Esophagus muscularis mucosa (tissue), 3 donors: ENCODE measurements around the gene LITAF.

Source experiments
- CTCF ChIP-seq, 3 experiments: fragments of 200-600 bp in 2 of 3; fragments of 450-650 bp in 1 of 3; sonication (generic) in 2 of 3; IDR thresholded peaks; one replicate each; pipeline ENCODE4 v1.5.1; 2017 to 2019; ENCODE audit warnings: antibody characterized with exemption in 3 of 3, mild to moderate bottlenecking in 2 of 3, moderate library complexity in 1 of 3
- POLR2AphosphoS5 ChIP-seq, 2 donors: sonication (generic); formaldehyde crosslinking; IDR thresholded peaks; one replicate each; pipeline ENCODE4 v1.6.1; 2017; ENCODE audit warnings: antibody characterized with exemption in 2 of 2

GRCh38 chr16:11633113-11633512, 46.4 kb upstream of the LITAF start:
- TF ChIP-seq CTCF (IDR thresholded peaks at IDR 0.05) (no peak), POLR2AphosphoS5 (IDR thresholded peaks at IDR 0.05) (no peak)
